HFFc6 (cell line): ENCODE measurements around the gene ERC2. TPM values are rescaled to one million over a fixed set of nuclear protein-coding genes. Genes with fewer than 3 reads are reported as not detected.

Experiments
- DNase-seq: peaks from one replicate; pipeline ENCODE4 v3.0.0-alpha.2; 2018
- H3K27ac Mint-ChIP-seq: 2 replicates; pipeline ENCODE4 v1.8.0; 2020; ENCODE audit warnings: mild to moderate bottlenecking, mixed read lengths
- H3K27me3 Mint-ChIP-seq: 2 replicates; pipeline ENCODE4 v1.8.0; 2021; ENCODE audit warnings: mild to moderate bottlenecking, moderate library complexity, mixed read lengths; ENCODE audit not compliant: insufficient read depth
- H3K36me3 Mint-ChIP-seq: 2 replicates; pipeline ENCODE4 v1.8.0; 2021; ENCODE audit warnings: low read depth, mixed read lengths
- H3K4me1 Mint-ChIP-seq: 2 replicates; pipeline ENCODE4 v1.8.0; 2020; ENCODE audit warnings: low read depth, mixed read lengths
- H3K4me3 Mint-ChIP-seq: 2 replicates; pipeline ENCODE4 v1.8.0; 2020; ENCODE audit warnings: mild to moderate bottlenecking, moderate library complexity, mixed read lengths
- H3K9me3 Mint-ChIP-seq: 2 replicates; pipeline ENCODE4 v1.8.0; 2020; ENCODE audit warnings: mild to moderate bottlenecking, mixed read lengths
- CTCF ChIP-seq: fragments of 200-600 bp; sonication (generic); IDR thresholded peaks from 2 replicates; pipeline ENCODE4 v1.5.0; 2021; ENCODE audit warnings: antibody characterized with exemption, mild to moderate bottlenecking
- total RNA-seq, 6 experiments: library from RNA; stranded (reverse); fragmentation: NEBNext Ultra II Directional; extraction: Animal tissue kit (Norgen Biotek cat#: 25700); gene quantifications; 2 replicates in 1 of 6; 3 replicates in 5 of 6; pipeline ENCODE4 v1.2.3, GENCODE V29; 2021

The ERC2 gene
- total RNA-seq, 6 experiments from 2014 or later = 0.11 TPM; not detected in 5

GRCh38 chr3:55569033-55569599, 899.2 kb downstream of the ERC2 start:
- Mint-ChIP-seq H3K9me3 (no peaks in the 10 kb centered on the region), H3K27me3 (peaks cover 18% of the 10 kb centered on the region), H3K36me3 (no peaks in the 10 kb centered on the region), H3K4me1 (peaks cover 7% of the 10 kb centered on the region; the same call in 1 of the 2 replicates), H3K4me3 (no peak overlapping the region), H3K27ac (no peak overlapping the region)
- TF ChIP-seq CTCF = no peak
- no peak for DNase-seq

- TF ChIP-seq CTCF = no peak
- Mint-ChIP-seq H3K27ac (no peak overlapping the region), H3K27me3 (peaks cover 13% of the 10 kb centered on the region), H3K36me3 (no peaks in the 10 kb centered on the region), H3K9me3 (no peaks in the 10 kb centered on the region), H3K4me1 (peaks cover 7% of the 10 kb centered on the region; the same call in 1 of the 2 replicates), H3K4me3 (no peak overlapping the region)
- DNase-seq = no peak
Measured at GRCh38 chr3:55567615-55568014, 900.7 kb downstream of the ERC2 start.

GRCh38 chr3:55567121-55567520, 901.1 kb downstream of the ERC2 start:
- no peaks in the 10 kb centered on the region for H3K36me3 Mint-ChIP-seq
- no peaks in the 10 kb centered on the region for H3K9me3 Mint-ChIP-seq
- H3K4me1 Mint-ChIP-seq = peaks cover 7% of the 10 kb centered on the region; the same call in 1 of the 2 replicates
- no peak for DNase-seq
- no peak for TF ChIP-seq CTCF
- peaks cover 10% of the 10 kb centered on the region for H3K27me3 Mint-ChIP-seq
- H3K27ac Mint-ChIP-seq = no peak overlapping the region
- H3K4me3 Mint-ChIP-seq = no peak overlapping the region

DNA sequence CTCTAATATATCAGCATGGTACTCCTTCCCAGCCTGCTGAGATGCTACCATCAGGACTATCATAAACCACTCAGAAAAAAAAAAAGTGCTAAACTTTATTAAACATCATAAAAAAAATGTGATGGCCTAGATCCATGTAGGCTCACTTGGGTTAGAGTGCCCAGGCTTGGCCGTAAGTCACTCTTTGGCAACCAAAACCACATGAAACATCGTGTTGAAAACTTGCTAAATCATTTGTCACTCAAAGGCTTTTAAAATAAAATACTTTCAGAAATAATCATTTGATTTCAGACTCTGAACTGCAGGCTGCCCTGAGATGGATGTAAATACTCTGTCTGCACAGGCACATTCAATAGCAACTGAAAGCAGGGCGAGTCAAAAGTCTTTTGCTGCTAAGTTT, 902.7 kb downstream of the ERC2 start:
- Mint-ChIP-seq H3K36me3 (no peaks in the 10 kb centered on the region), H3K9me3 (no peaks in the 10 kb centered on the region), H3K27ac (no peak overlapping the region), H3K4me1 (peaks cover 7% of the 10 kb centered on the region; the same call in 1 of the 2 replicates), H3K27me3 (peaks cover 7% of the 10 kb centered on the region), H3K4me3 (no peak overlapping the region)
- DNase-seq = no peak
- TF ChIP-seq CTCF = no peak

DNA sequence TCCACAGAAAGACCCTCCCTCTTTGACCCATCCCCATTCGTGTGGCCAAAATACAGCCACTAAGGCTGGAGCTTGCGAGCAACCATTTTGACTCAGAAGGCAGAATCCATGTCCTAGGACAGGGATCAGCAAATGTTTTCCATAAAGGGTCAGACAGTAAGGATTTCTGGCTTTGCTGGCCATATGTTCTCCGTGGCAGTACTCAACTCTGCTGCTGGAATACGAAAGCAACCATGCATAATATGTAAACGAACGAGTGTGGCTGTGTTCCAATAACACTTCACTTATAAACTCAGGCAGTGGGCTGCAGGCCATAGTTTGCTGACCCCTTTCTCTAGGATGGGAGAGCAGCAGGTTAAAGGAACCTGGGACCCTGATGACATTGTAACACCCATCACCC, 903.5 kb downstream of the ERC2 start:
- TF ChIP-seq CTCF = no peak
- no peak for DNase-seq
- no peaks in the 10 kb centered on the region for H3K9me3 Mint-ChIP-seq
- no peak overlapping the region for H3K27ac Mint-ChIP-seq
- H3K4me1 Mint-ChIP-seq = peaks cover 7% of the 10 kb centered on the region; the same call in 1 of the 2 replicates
- no peak overlapping the region for H3K4me3 Mint-ChIP-seq
- H3K27me3 Mint-ChIP-seq = peaks cover 9% of the 10 kb centered on the region
- H3K36me3 Mint-ChIP-seq = no peaks in the 10 kb centered on the region
